Measurements from ENCODE around the gene ATP6V1G1.

Gene ATP6V1G1

GRCh38 chr9:114629563-114630090 is 42.1 kb downstream of the ATP6V1G1 start:
- no peaks in the 10 kb centered on the region for H3K4me1 ChIP-seq (ENCODE audit: control insufficient read depth, insufficient read depth, low read length)
- no peak overlapping the region for H3K9ac ChIP-seq (ENCODE audit: low read length)
- no peaks in the 10 kb centered on the region for H3K27me3 ChIP-seq (ENCODE audit: control insufficient read depth, insufficient read depth, low read length)
- no peak overlapping the region for H3K27ac ChIP-seq (ENCODE audit: low read depth, low read length)
- no peaks in the 10 kb centered on the region for H3K9me3 ChIP-seq (ENCODE audit: control insufficient read depth, insufficient read depth, low read depth, low read length)
- H3K4me3 ChIP-seq (ENCODE audit: low read depth, low read length) = no peak overlapping the region
- H3K36me3 ChIP-seq (ENCODE audit: control insufficient read depth, insufficient read depth, low read length) = peaks cover 41% of the 10 kb centered on the region

- no peaks in the 10 kb centered on the region for H3K9me3 ChIP-seq (ENCODE audit: control insufficient read depth, insufficient read depth, low read depth, low read length)
- no peaks in the 10 kb centered on the region for H3K27me3 ChIP-seq (ENCODE audit: control insufficient read depth, insufficient read depth, low read length)
- no peak overlapping the region for H3K9ac ChIP-seq (ENCODE audit: low read length)
- no peaks in the 10 kb centered on the region for H3K4me1 ChIP-seq (ENCODE audit: control insufficient read depth, insufficient read depth, low read length)
- H3K27ac ChIP-seq (ENCODE audit: low read depth, low read length) = no peak overlapping the region
- H3K36me3 ChIP-seq (ENCODE audit: control insufficient read depth, insufficient read depth, low read length) = peaks cover 44% of the 10 kb centered on the region
- H3K4me3 ChIP-seq (ENCODE audit: low read depth, low read length) = no peak overlapping the region
Measured at GRCh38 chr9:114631166-114631565, 43.6 kb downstream of the ATP6V1G1 start.

GRCh38 chr9:114633438-114634089 is 46.0 kb downstream of the ATP6V1G1 start:
- Histone ChIP-seq H3K36me3 (ENCODE audit: control insufficient read depth, insufficient read depth, low read length) (peaks cover 41% of the 10 kb centered on the region), H3K27me3 (ENCODE audit: control insufficient read depth, insufficient read depth, low read length) (no peaks in the 10 kb centered on the region), H3K9me3 (ENCODE audit: control insufficient read depth, insufficient read depth, low read depth, low read length) (no peaks in the 10 kb centered on the region), H3K9ac (ENCODE audit: low read length) (no peak overlapping the region), H3K27ac (ENCODE audit: low read depth, low read length) (no peak overlapping the region), H3K4me1 (ENCODE audit: control insufficient read depth, insufficient read depth, low read length) (no peaks in the 10 kb centered on the region), H3K4me3 (ENCODE audit: low read depth, low read length) (no peak overlapping the region)

- H3K4me3 ChIP-seq (ENCODE audit: low read depth, low read length) = no peak overlapping the region
- no peaks in the 10 kb centered on the region for H3K27me3 ChIP-seq (ENCODE audit: control insufficient read depth, insufficient read depth, low read length)
Measured at GRCh38 chr9:114634387-114634786, 46.8 kb downstream of the ATP6V1G1 start.

GRCh38 chr9:114638404-114638803 is 50.8 kb downstream of the ATP6V1G1 start:
- H3K9ac ChIP-seq (ENCODE audit: low read length) = no peak overlapping the region
- H3K4me3 ChIP-seq (ENCODE audit: low read depth, low read length) = no peak overlapping the region
- H3K27me3 ChIP-seq (ENCODE audit: control insufficient read depth, insufficient read depth, low read length) = no peaks in the 10 kb centered on the region
- peaks cover 34% of the 10 kb centered on the region for H3K36me3 ChIP-seq (ENCODE audit: control insufficient read depth, insufficient read depth, low read length)
- no peaks in the 10 kb centered on the region for H3K9me3 ChIP-seq (ENCODE audit: control insufficient read depth, insufficient read depth, low read depth, low read length)
- H3K27ac ChIP-seq (ENCODE audit: low read depth, low read length) = no peak overlapping the region
- H3K4me1 ChIP-seq (ENCODE audit: control insufficient read depth, insufficient read depth, low read length) = no peaks in the 10 kb centered on the region

More at GRCh38 chr9:114634387-114634786, 46.8 kb downstream of the ATP6V1G1 start:
- H3K9me3 ChIP-seq (ENCODE audit: control insufficient read depth, insufficient read depth, low read depth, low read length) = no peaks in the 10 kb centered on the region
- no peak overlapping the region for H3K9ac ChIP-seq (ENCODE audit: low read length)
- H3K4me1 ChIP-seq (ENCODE audit: control insufficient read depth, insufficient read depth, low read length) = no peaks in the 10 kb centered on the region
- no peak overlapping the region for H3K27ac ChIP-seq (ENCODE audit: low read depth, low read length)
- H3K36me3 ChIP-seq (ENCODE audit: control insufficient read depth, insufficient read depth, low read length) = peaks cover 44% of the 10 kb centered on the region

- H3K36me3 ChIP-seq (ENCODE audit: control insufficient read depth, insufficient read depth, low read length) = peaks cover 30% of the 10 kb centered on the region
- no peak overlapping the region for H3K27ac ChIP-seq (ENCODE audit: low read depth, low read length)
- 0 out of 2 replicates have a peak, but pooled peaks cover under 1% of the 10 kb centered on the region for H3K9me3 ChIP-seq (ENCODE audit: control insufficient read depth, insufficient read depth, low read depth, low read length)
- no peaks in the 10 kb centered on the region for H3K27me3 ChIP-seq (ENCODE audit: control insufficient read depth, insufficient read depth, low read length)
- H3K4me1 ChIP-seq (ENCODE audit: control insufficient read depth, insufficient read depth, low read length) = no peaks in the 10 kb centered on the region
- H3K9ac ChIP-seq (ENCODE audit: low read length) = no peak overlapping the region
- no peak overlapping the region for H3K4me3 ChIP-seq (ENCODE audit: low read depth, low read length)
Measured at GRCh38 chr9:114641967-114642366, 54.4 kb downstream of the ATP6V1G1 start.

- H3K4me3 ChIP-seq (ENCODE audit: low read depth, low read length) = no peak overlapping the region
- 0 out of 2 replicates have a peak, but pooled peaks cover 2% of the 10 kb centered on the region for H3K9me3 ChIP-seq (ENCODE audit: control insufficient read depth, insufficient read depth, low read depth, low read length)
- H3K4me1 ChIP-seq (ENCODE audit: control insufficient read depth, insufficient read depth, low read length) = no peaks in the 10 kb centered on the region
- H3K9ac ChIP-seq (ENCODE audit: low read length) = no peak overlapping the region
- no peaks in the 10 kb centered on the region for H3K27me3 ChIP-seq (ENCODE audit: control insufficient read depth, insufficient read depth, low read length)
- H3K36me3 ChIP-seq (ENCODE audit: control insufficient read depth, insufficient read depth, low read length) = peaks cover 30% of the 10 kb centered on the region
- H3K27ac ChIP-seq (ENCODE audit: low read depth, low read length) = no peak overlapping the region
Measured at GRCh38 chr9:114643001-114643400, 55.4 kb downstream of the ATP6V1G1 start.

GRCh38 chr9:114643896-114644295 is 56.3 kb downstream of the ATP6V1G1 start:
- no peaks in the 10 kb centered on the region for H3K27me3 ChIP-seq (ENCODE audit: control insufficient read depth, insufficient read depth, low read length)
- H3K9ac ChIP-seq (ENCODE audit: low read length) = no peak overlapping the region
- 0 out of 2 replicates have a peak, but pooled peaks cover 2% of the 10 kb centered on the region for H3K9me3 ChIP-seq (ENCODE audit: control insufficient read depth, insufficient read depth, low read depth, low read length)
- H3K27ac ChIP-seq (ENCODE audit: low read depth, low read length) = no peak overlapping the region
- no peak overlapping the region for H3K4me3 ChIP-seq (ENCODE audit: low read depth, low read length)
- H3K4me1 ChIP-seq (ENCODE audit: control insufficient read depth, insufficient read depth, low read length) = no peaks in the 10 kb centered on the region
- H3K36me3 ChIP-seq (ENCODE audit: control insufficient read depth, insufficient read depth, low read length) = peaks cover 24% of the 10 kb centered on the region
